M059J (cell line): ENCODE data around the gene EGFL7. TPM values are rescaled to one million over a fixed set of nuclear protein-coding genes. Genes with fewer than 3 reads are reported as not detected.

ENCODE experiments used
- DNase-seq: peaks from one replicate; pipeline ENCODE4 v3.0.0-alpha.2; 2012; ENCODE audit warnings: low read depth
- total RNA-seq: library from RNA; depleted of rRNA; stranded (reverse); fragments of >200 nt; shearing (Covaris generic); gene quantifications from 2 replicates; pipeline ENCODE4 v1.2.3, GENCODE V29; 2014; rRNA removed

The EGFL7 gene
- total RNA-seq, 1 experiment from 2014 or later, result 20.9 TPM

DNA sequence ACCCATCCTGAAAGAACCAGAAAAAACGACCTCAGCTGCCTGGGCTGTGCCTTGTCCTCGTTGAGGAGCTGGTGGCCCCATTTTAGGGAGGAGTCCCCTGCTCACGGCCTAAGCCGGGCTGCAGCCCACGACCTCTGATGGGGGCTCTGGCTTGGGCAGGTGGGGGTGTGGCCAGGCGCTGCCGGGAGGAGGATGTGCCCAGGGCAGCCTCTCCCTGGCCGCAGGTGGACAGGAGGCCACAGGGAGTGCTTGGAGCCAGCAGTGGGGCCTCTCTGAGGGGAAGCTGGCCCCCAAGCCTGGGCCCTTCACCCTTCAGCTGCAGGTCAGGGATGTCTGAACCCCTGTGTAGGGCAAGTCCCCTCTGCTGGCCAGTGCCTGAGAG is 52.2 kb downstream of the EGFL7 start:
- no peak for DNase-seq

DNA sequence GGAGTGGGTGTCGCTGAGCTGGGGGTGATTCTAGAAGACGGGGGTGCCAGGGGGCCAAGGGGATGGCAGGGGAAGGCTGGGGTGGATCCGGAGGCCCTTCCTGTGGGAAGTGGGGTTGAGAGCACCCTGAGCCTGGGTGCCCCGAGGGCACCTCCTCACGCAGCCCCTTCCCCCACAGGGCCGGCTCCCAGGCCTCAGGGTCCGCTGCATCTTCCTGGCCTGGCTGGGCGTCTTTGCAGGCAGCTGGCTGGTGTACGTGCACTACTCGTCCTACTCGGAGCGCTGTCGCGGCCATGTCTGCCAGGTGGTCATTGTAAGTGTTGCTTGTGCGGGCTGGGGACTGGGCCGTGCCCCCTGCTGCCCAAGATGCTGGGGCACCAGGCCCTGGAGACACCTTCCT is 54.7 kb downstream of the EGFL7 start:
- DNase-seq, result no peak

DNA sequence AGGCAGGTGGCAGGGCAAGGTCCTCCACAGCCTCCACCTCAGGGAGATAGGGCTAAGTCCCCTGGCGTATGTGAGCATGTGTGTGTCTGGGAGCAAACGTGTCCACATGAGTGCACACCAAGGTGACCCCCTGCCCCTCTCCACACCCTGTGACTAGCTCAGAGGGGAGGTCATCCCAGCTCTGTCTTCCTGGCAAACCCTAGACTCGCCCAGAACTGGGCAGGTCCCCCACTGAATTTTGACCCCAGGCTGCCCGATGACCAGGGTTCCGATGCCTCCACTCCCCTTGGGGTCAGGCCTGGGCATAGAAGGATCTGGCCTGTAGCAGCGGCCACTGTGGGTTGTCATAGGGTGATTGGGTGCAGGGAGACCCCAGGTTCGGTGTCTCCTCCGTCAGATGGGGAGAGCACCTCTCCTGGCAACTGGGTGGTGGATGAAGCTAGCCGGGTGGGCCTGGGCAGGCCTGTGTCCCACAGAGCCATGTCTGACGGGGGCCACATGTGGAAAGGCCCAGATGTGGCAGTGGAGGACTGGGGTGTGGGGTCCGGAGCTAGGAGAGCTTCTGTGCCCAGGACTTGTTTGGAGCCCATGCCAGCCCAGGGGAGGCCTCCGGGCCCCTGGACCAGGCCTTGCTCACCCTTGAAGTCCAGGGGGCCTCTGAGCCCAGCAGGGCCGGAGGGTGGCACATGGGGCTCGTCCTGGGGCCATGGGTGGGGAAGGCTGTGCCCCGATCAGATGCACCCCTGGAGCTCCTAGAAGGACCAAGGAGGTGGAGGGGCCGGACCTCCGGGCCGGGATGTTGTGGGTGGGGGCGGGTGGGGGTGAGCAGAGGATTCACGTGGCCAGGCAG is 55.9 kb downstream of the EGFL7 start:
- no peak for DNase-seq

- DNase-seq, result no peak
Measured at GRCh38 chr9:136719195-136719880, 56.6 kb downstream of the EGFL7 start.

GRCh38 chr9:136720251-136720897 is 57.7 kb downstream of the EGFL7 start:
- no peak for DNase-seq

DNA sequence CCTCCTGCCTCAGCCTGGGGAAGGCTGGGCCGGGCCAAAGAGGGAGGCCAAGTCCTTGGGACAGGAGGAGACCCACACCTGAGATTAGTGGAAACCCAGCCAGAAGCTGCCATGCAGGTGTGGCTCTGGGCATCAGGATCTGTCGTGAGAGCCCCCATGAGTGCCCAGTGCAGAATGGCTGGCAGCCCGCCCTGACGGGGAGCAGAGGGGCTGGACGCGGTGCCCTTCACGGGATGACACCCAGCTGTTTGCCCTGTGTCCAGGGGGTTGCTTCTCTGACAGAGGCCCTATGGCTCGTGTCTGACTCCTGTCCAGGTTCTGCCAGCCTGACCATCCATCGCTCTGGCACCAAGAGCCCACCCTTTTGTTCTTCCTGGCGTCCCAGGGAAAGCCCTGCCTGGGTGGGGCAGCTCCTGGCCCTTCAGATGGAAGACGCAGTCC is 58.2 kb downstream of the EGFL7 start:
- DNase-seq, result no peak

GRCh38 chr9:136721339-136722092 is 58.8 kb downstream of the EGFL7 start:
- DNase-seq, result peak; percentile 57

Other genes starting within 250 kb of the EGFL7 start
- gene INPP5E, start 223.1 kb upstream of the EGFL7 start, total RNA-seq, result 7.6 TPM in 2 replicates
- gene SEC16A, start 179.9 kb upstream of the EGFL7 start, total RNA-seq, result 20.7 and 42.6 TPM in 2 replicates
- gene NOTCH1, start 116.9 kb upstream of the EGFL7 start, total RNA-seq, result 6.4 and 12.1 TPM in 2 replicates
- gene AGPAT2, start 24.5 kb downstream of the EGFL7 start, total RNA-seq, result 47.9 and 55.7 TPM in 2 replicates
- 1.5 and 1.6 TPM in 2 replicates for gene DIPK1B, start 49.7 kb downstream of the EGFL7 start, total RNA-seq
- gene LCN10, start 80.0 kb downstream of the EGFL7 start, total RNA-seq, result not detected in 2 replicates
- not detected in 2 replicates for gene LCN6, start 85.6 kb downstream of the EGFL7 start, total RNA-seq
- gene LCN8, start 95.3 kb downstream of the EGFL7 start, total RNA-seq, result not detected in 2 replicates
- not detected in 2 replicates for gene LCN15, start 101.6 kb downstream of the EGFL7 start, total RNA-seq
- 63.0 and 84.8 TPM in 2 replicates for gene TMEM141, start 128.4 kb downstream of the EGFL7 start, total RNA-seq
- gene CCDC183, start 133.4 kb downstream of the EGFL7 start, total RNA-seq, result not detected in 2 replicates
- 55.9 and 75.4 TPM in 2 replicates for gene RABL6, start 145.0 kb downstream of the EGFL7 start, total RNA-seq
- gene AJM1, start 179.6 kb downstream of the EGFL7 start, total RNA-seq, result 0.15 and 1.1 TPM in 2 replicates
- 81.2 and 95.3 TPM in 2 replicates for gene PHPT1, start 186.5 kb downstream of the EGFL7 start, total RNA-seq
- gene MAMDC4, start 189.4 kb downstream of the EGFL7 start, total RNA-seq, result 0.44 TPM in 1 of 2 replicates, not detected in the other
- 567 and 587 TPM in 2 replicates for gene EDF1, start 203.4 kb downstream of the EGFL7 start, total RNA-seq
- gene TRAF2, start 223.6 kb downstream of the EGFL7 start, total RNA-seq, result 13.6 and 26.8 TPM in 2 replicates